Heart right ventricle (tissue), 16 donors: ENCODE results near the gene ADIRF. TPM values are rescaled to one million over a fixed set of nuclear protein-coding genes. Genes with fewer than 3 reads are reported as not detected.
A peak's percentile ranks its signal among the peaks of the same experiment; 100 is the strongest.

Experiments
- ATAC-seq, 8 donors: fragments of 200-7000 bp; cut with Tn5 transposase; one replicate each; pipeline ENCODE4 v1.9.1; 2020; ENCODE audit warnings: mild to moderate bottlenecking in 8 of 8, moderate library complexity in 8 of 8, moderate number of reproducible peaks in 1 of 8
- DNase-seq, 2 donors: peaks; one replicate each; pipeline ENCODE4 v3.0.0-alpha.2; 2020
- H3K27ac ChIP-seq, 10 donors: fragments of 200-600 bp; sonication (generic) in 2 of 10; one replicate each; pipeline versions ENCODE4 v1.5.0 to v1.8.0; 2020 to 2022; ENCODE audit warnings: mild to moderate bottlenecking in 3 of 10
- H3K27me3 ChIP-seq, 7 donors: fragments of 200-600 bp; one replicate each; pipeline ENCODE4 v1.8.0; 2021 to 2022; ENCODE audit warnings: mild to moderate bottlenecking in 2 of 7
- H3K36me3 ChIP-seq, 9 donors: fragments of 200-600 bp; sonication (generic) in 1 of 9; one replicate each; pipeline versions ENCODE4 v1.5.0 to v1.8.0; 2020 to 2022; ENCODE audit warnings: mild to moderate bottlenecking in 2 of 9
- H3K4me1 ChIP-seq, 9 donors: fragments of 200-600 bp; sonication (generic) in 1 of 9; one replicate each; pipeline versions ENCODE4 v1.5.0 to v1.8.0; 2020 to 2022; ENCODE audit warnings: mild to moderate bottlenecking in 4 of 9
- H3K4me3 ChIP-seq, 10 donors: fragments of 200-600 bp; sonication (generic) in 2 of 10; one replicate each; pipeline versions ENCODE4 v1.5.0 to v1.8.0; 2020 to 2022; ENCODE audit warnings: mild to moderate bottlenecking in 7 of 10, moderate library complexity in 2 of 10
- H3K9me3 ChIP-seq, 11 donors: fragments of 200-600 bp in 10 of 11; sonication (generic) in 2 of 11; one replicate each; pipeline versions ENCODE4 v1.5.0 to v1.8.0; 2013 to 2022; ENCODE audit warnings: mild to moderate bottlenecking in 2 of 11, control low read depth in 1 of 11, moderate library complexity in 1 of 11
- WGBS, 2 donors: extraction: QIAGEN DNeasy Blood & Tissue Kit; methylation state at CpG; one replicate each; pipeline ENCODE4 v1.1.7; 2013; ENCODE audit warnings: inconsistent platforms in 1 of 2; 5-methylcytosine and 5-hydroxymethylcytosine counted together
- intact Hi-C, 10 donors: fragments of 100-400 bp; cut with DNase I; formaldehyde crosslinking; loops; one replicate each; pipeline versions ENCODE4 v1.11.1 to v1.14.2; 2022
- polyA plus RNA-seq, 2 donors: library from polyadenylated mRNA; stranded (reverse); fragments of 200-250 nt; gene quantifications; one replicate each; pipeline ENCODE4 v1.2.3, GENCODE V29; 2013
- total RNA-seq, 10 donors: library from RNA; stranded (reverse); fragmentation: NEBNext Ultra II Directional in 3 of 10; extraction: Animal tissue kit (Norgen Biotek cat#: 25700) in 3 of 10; gene quantifications; one replicate each; pipeline versions ENCODE4 v1.2.1 to v1.2.4, GENCODE V29; 2021 to 2023
- TF ChIP-seq, protein P1 (sequence below), 9 donors: fragments of 200-600 bp; sonication (generic) in 2 of 9; IDR thresholded peaks; one replicate each; pipeline versions ENCODE4 v1.5.0 to v1.8.0; 2021 to 2022; ENCODE audit warnings: antibody characterized with exemption in 9 of 9, mild to moderate bottlenecking in 5 of 9, moderate library complexity in 1 of 9
- donor health status: Arrhythmogenic right ventricular cardiomyopathy.
- donor health status: ischemic (EF 13 %, LVEDD 7.1; RV severe dilation, severe dysfunction).
- donor health status: healthy with polysubstance abuse.
- donor health status: DM: no; HTN: yes; CAD: no.
- donor health status: DM: no; HTN: no; CAD: no.
- donor health status: ischemic (EF 25% LVEDD 6.9; RV normal size, moderate dysfunction).
- donor health status: ischemic (EF 25% LVEDD 5.7; RV mildly dilated, moderate dysfunction).
- donor health status: healthy.
- donor health status: DM: yes; HTN: yes; CAD: no.
- donor health status: Ischemic cardiomyopathy.
- donor health status: ischemic (EF 35%, LVEDD 5.7; RV mildly dilated, moderate dysfunction).
- donor health status: nonischemic (EF 11% LVEDD 7.7; RV severe dilation, severe dysfunction).
- donor health status: DM: yes; HTN: yes; CAD: no.
- donor health status: PGD.
- donor health status: ischemic (EF 29% LVEDD 5.4; RV normal size, mild dysfunction).
- donor health status: nonischemic (EF 23%, LVEDD 6.1; RV moderate dilation, normal function).

ADIRF gene
- total and polyA plus RNA-seq, 12 donors: 18.5 to 234 (median 42.2) TPM

DNA sequence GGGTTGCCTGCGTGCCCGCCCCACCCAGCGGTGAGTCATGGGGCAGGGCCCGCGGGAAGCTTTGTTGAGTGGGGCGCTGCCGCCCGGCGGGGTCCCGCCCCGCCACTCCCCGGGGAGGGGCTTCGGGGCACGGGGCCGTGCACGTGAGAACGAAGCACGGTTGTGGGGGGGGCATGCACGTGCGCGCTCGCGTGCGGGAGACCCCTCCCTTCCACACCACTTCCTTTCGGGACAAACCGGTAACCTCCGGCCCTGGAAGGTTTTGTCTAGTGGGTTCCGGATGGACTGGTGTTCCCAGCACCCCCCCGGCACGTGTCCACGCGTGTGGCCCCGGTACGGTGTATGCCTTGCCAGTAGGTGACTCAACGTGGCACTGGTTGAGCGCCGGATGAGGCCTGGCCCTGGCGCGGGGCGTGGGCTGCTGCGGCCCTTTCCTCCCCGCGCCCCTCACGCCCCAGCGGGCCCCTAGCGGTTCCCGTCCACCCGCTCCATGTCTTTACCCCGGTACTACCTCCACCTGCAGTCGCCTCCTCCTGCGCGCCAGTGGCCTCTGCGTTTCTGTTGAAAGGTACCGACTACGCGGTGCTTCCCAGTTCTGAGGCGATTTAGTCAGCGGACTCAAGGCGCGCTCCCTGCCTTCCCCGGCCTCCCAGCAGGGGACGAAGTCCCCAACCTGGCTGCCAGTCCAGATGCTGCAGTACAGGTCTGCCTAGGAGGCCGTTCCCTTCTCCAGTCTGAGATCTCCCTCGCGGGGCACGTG lies 3.1 kb downstream of the ADIRF start:
- Histone ChIP-seq H3K4me1 (peaks cover 13 to 57% (median 44%) of the 10 kb centered on the region in 9 donors), H3K27me3 (peaks cover 0 to 47% (median 0%) of the 10 kb centered on the region in 7 donors), H3K36me3 (no peaks in the 10 kb centered on the region), H3K9me3 (no peaks in the 10 kb centered on the region), H3K27ac (peak overlapping the region; percentile 85 to 98 (median 94)), H3K4me3 (peak overlapping the region in 9 of 10 donors; percentile 62 to 79 (median 70))
- TF ChIP-seq, protein P1, sequence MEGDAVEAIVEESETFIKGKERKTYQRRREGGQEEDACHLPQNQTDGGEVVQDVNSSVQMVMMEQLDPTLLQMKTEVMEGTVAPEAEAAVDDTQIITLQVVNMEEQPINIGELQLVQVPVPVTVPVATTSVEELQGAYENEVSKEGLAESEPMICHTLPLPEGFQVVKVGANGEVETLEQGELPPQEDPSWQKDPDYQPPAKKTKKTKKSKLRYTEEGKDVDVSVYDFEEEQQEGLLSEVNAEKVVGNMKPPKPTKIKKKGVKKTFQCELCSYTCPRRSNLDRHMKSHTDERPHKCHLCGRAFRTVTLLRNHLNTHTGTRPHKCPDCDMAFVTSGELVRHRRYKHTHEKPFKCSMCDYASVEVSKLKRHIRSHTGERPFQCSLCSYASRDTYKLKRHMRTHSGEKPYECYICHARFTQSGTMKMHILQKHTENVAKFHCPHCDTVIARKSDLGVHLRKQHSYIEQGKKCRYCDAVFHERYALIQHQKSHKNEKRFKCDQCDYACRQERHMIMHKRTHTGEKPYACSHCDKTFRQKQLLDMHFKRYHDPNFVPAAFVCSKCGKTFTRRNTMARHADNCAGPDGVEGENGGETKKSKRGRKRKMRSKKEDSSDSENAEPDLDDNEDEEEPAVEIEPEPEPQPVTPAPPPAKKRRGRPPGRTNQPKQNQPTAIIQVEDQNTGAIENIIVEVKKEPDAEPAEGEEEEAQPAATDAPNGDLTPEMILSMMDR (IDR thresholded peaks at IDR 0.05): peak in 3 of 9 donors; percentile 3 to 21 (median 14)
- peak; percentile 89 for DNase-seq
- intact Hi-C loops: loop anchor here in 2 of 10 donors (5.0 to 10.0 kb wide), 2 partner anchors 116 to 123 kb away; partner anchors contain the start of genes GLUD1 (in 1 of the 2) and SHLD2 (in 1 of the 2)
- 8 to 11% methylated on average over 58 to 66 of the region's 66 CpGs for WGBS, 2 donors
- peak; percentile 80 to 90 (median 84) for ATAC-seq

DNA sequence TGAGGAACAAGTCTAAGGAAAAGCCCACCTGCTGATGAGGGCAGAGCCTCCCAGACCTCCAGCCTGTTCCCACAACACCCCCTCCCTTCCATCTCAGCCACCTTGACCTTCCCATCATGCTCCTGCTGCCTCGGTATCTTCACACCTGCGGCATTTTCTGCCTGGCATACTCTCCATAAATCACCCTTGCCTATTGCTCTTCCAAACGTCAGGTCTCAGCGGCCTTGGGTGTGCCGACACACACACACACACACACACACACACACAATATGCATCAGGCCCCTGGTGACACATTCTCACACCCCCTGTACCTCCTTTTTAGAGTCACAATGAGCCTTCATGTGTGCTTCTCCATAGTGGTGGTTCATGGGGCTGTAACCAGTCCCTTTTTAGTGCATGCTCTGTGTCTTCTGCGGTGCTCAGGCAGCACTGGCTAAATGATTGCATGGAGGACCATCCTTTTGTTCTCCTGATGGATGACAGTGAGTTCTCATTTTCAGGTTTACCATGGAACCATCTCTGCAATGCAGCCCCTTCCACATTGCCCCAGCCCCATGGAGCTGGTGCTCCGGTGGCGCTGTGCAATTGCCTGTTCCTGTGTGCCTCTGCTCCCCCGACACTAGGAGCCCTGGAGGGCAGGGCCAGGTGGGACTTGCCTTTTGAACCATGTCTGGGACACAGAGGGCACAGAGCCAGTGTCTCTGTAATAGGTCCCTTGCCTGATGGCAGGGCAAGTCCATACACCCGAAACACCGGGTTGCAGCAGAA lies 4.5 kb downstream of the ADIRF start:
- 85 to 92% methylated on average over 11 of the region's 11 CpGs for WGBS, 2 donors
- DNase-seq: no peak
- intact Hi-C loops: loop anchor here in 2 of 10 donors (5.0 to 10.0 kb wide), 2 partner anchors 115 to 122 kb away; partner anchors contain the start of genes GLUD1 (in 1 of the 2) and SHLD2 (in 1 of the 2)

DNA sequence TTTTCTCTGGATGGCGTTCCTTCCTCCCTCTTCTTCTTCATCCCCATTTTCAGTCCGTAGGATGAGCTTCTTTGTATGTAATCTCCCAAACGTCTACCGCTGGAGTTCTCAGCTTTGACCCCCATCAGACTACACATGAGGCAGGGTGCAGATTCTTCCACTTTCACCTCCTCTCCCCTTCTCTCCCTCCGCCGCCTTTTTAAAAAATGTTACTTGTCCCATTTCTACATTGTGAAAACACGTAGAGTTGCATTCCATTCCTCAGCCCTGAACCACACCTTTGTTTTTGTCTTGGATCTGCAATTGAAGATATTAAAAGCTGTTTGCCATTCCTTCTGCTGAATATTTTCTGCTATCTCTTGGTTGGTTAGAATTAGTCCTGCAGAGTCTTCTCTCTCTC lies 6.2 kb downstream of the ADIRF start:
- WGBS, 2 donors: 84 to 86% methylated on average over 7 of the region's 7 CpGs
- Histone ChIP-seq H3K36me3 (no peaks in the 10 kb centered on the region), H3K27ac (peak overlapping the region in 1 of 10 donors; percentile 15), H3K27me3 (peaks cover 0 to 28% (median 0%) of the 10 kb centered on the region in 7 donors), H3K4me1 (peaks cover 4 to 46% (median 19%) of the 10 kb centered on the region in 9 donors), H3K9me3 (no peaks in the 10 kb centered on the region), H3K4me3 (no peak overlapping the region)
- TF ChIP-seq, protein P1 (IDR thresholded peaks at IDR 0.05): no peak
- ATAC-seq: no peak
- no peak for DNase-seq
- intact Hi-C loops: loop anchor here in 2 of 10 donors (5.0 to 10.0 kb wide), 2 partner anchors 113 to 120 kb away; partner anchors contain the start of genes GLUD1 (in 1 of the 2) and SHLD2 (in 1 of the 2)

More for the DNA sequence above, 4.5 kb downstream of the ADIRF start:
- Histone ChIP-seq H3K9me3 (no peaks in the 10 kb centered on the region), H3K4me3 (no peak overlapping the region), H3K27me3 (peaks cover 0 to 44% (median 0%) of the 10 kb centered on the region in 7 donors), H3K36me3 (no peaks in the 10 kb centered on the region), H3K4me1 (peaks cover 7 to 49% (median 31%) of the 10 kb centered on the region in 9 donors), H3K27ac (peak overlapping the region in 5 of 10 donors; percentile 85 to 98 (median 95))
- TF ChIP-seq, protein P1 (IDR thresholded peaks at IDR 0.05): no peak
- ATAC-seq: no peak
